Lung (tissue), 12 donors: ENCODE results near the gene DOCK6. TPM values are rescaled to one million over a fixed set of nuclear protein-coding genes. Genes with fewer than 3 reads are reported as not detected.

ENCODE experiments used
- ATAC-seq: fragments of 200-7000 bp; cut with Tn5 transposase; one replicate; pipeline ENCODE4 v1.9.1; 2020; ENCODE audit warnings: moderate number of reproducible peaks; ENCODE audit not compliant: insufficient read depth, low FRiP score
- DNase-seq, 3 donors: peaks; one replicate each; pipeline ENCODE4 v3.0.0-alpha.2; 2013 to 2017
- H3K27ac ChIP-seq, 2 donors: one replicate each; pipeline ENCODE4 v1.5.1; 2013; ENCODE audit warnings: mild to moderate bottlenecking in 2 of 2, moderate library complexity in 2 of 2, control low read depth in 1 of 2, inconsistent platforms in 1 of 2, low read depth in 1 of 2, low read length in 1 of 2
- H3K27me3 ChIP-seq, 3 donors: one replicate each; pipeline ENCODE4 v1.5.1; 2013; ENCODE audit warnings: low read length in 2 of 3; ENCODE audit not compliant: control insufficient read depth in 3 of 3, insufficient read depth in 3 of 3
- H3K36me3 ChIP-seq, 4 donors: one replicate each; pipeline ENCODE4 v1.5.1; 2013; ENCODE audit warnings: low read length in 4 of 4, mild to moderate bottlenecking in 1 of 4, moderate library complexity in 1 of 4; ENCODE audit not compliant: control insufficient read depth in 4 of 4, insufficient read depth in 4 of 4
- H3K4me1 ChIP-seq, 5 donors: one replicate each; pipeline ENCODE4 v1.5.1; 2013; ENCODE audit warnings: low read length in 5 of 5, mild to moderate bottlenecking in 2 of 5, moderate library complexity in 1 of 5; ENCODE audit not compliant: control insufficient read depth in 5 of 5, insufficient read depth in 5 of 5
- H3K4me3 ChIP-seq: one replicate; pipeline ENCODE4 v1.5.1; 2013; ENCODE audit warnings: mild to moderate bottlenecking, control low read depth, moderate library complexity
- H3K9ac ChIP-seq, 2 donors: one replicate each; pipeline ENCODE4 v1.5.1; 2013; ENCODE audit warnings: low read length in 2 of 2, control low read depth in 1 of 2; ENCODE audit not compliant: insufficient read depth in 1 of 2
- H3K9me3 ChIP-seq, 4 donors: one replicate each; pipeline ENCODE4 v1.5.1; 2013; ENCODE audit warnings: low read length in 3 of 4, mild to moderate bottlenecking in 1 of 4, moderate library complexity in 1 of 4; ENCODE audit not compliant: control insufficient read depth in 4 of 4, insufficient read depth in 3 of 4
- WGBS, 2 donors: extraction: QIAGEN DNeasy Blood & Tissue Kit; methylation state at CpG; one replicate each; pipeline ENCODE4 v1.1.7; 2013; 5-methylcytosine and 5-hydroxymethylcytosine counted together
- polyA plus RNA-seq, 2 donors: library from polyadenylated mRNA; stranded (reverse); fragments of 200-250 nt; gene quantifications; one replicate each; pipeline ENCODE4 v1.2.1, GENCODE V29; 2013
- total RNA-seq, 2 donors: library from RNA; depleted of rRNA in 1 of 2; stranded (reverse); fragments of >200 nt in 1 of 2; gene quantifications; one replicate each; pipeline ENCODE4 v1.2.1, GENCODE V29; 2014 to 2021
- TF ChIP-seq, protein P1 (sequence below): IDR thresholded peaks from 2 replicates; pipeline ENCODE4 v1.5.1; 2012; ENCODE audit warnings: mild to moderate bottlenecking; ENCODE audit errors: control extremely low read depth, extremely low read depth
- donor health status: control.
- donor health status: control.
- donor health status: Bipolar disorder and iron deficiency.
- donor health status: healthy.
- donor health status: DM: yes; HTN: yes; CAD: no.

DOCK6 gene
- total and polyA plus RNA-seq, 4 donors: 38.6 to 129 (median 73.7) TPM

GRCh38 chr19:11227195-11227886 is 35.0 kb downstream of the DOCK6 start:
- H3K4me3 ChIP-seq: no peak overlapping the region
- no peak overlapping the region for H3K9ac ChIP-seq
- no peaks in the 10 kb centered on the region for H3K27me3 ChIP-seq
- DNase-seq (no peak), ATAC-seq (no peak)
- TF ChIP-seq, protein P1, sequence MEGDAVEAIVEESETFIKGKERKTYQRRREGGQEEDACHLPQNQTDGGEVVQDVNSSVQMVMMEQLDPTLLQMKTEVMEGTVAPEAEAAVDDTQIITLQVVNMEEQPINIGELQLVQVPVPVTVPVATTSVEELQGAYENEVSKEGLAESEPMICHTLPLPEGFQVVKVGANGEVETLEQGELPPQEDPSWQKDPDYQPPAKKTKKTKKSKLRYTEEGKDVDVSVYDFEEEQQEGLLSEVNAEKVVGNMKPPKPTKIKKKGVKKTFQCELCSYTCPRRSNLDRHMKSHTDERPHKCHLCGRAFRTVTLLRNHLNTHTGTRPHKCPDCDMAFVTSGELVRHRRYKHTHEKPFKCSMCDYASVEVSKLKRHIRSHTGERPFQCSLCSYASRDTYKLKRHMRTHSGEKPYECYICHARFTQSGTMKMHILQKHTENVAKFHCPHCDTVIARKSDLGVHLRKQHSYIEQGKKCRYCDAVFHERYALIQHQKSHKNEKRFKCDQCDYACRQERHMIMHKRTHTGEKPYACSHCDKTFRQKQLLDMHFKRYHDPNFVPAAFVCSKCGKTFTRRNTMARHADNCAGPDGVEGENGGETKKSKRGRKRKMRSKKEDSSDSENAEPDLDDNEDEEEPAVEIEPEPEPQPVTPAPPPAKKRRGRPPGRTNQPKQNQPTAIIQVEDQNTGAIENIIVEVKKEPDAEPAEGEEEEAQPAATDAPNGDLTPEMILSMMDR: no peak
- WGBS, 2 donors: 88 to 91% methylated on average over 14 of the region's 14 CpGs
- H3K4me1 ChIP-seq: no peaks in the 10 kb centered on the region
- peaks cover 0 to 48% (median 26%) of the 10 kb centered on the region in 4 donors for H3K36me3 ChIP-seq
- H3K27ac ChIP-seq: no peak overlapping the region
- H3K9me3 ChIP-seq: no peaks in the 10 kb centered on the region

DNA sequence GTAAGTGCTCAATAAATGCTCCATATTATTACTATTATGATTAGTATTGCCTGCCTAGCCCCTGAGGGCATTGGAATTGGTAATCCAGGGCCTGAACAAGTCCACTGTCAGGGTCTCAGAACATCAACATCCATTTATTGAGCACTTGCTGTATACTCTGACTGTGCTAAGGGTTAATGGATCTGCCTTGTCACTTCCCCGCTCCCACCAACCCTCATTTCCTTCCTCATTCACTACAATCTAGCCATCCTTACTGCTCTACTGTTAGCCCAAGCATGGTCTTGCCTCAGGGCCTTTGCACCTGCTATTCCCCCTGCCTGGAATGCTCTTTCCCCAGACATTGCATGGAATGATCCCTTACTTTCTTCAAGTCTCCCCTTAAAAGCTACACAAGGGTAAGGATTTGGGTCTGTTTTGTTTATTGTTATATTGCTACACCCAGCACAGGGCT is 35.6 kb downstream of the DOCK6 start:
- Histone ChIP-seq H3K4me3 (no peak overlapping the region), H3K4me1 (no peaks in the 10 kb centered on the region), H3K36me3 (peaks cover 0 to 47% (median 27%) of the 10 kb centered on the region in 4 donors), H3K27me3 (no peaks in the 10 kb centered on the region), H3K9me3 (peaks cover 0 to 3% (median 0%) of the 10 kb centered on the region in 4 donors), H3K9ac (no peak overlapping the region), H3K27ac (no peak overlapping the region)
- DNase-seq (no peak), ATAC-seq (no peak)
- WGBS, 2 donors: 41 to 60% methylated on average over 1 of the region's 1 CpG
- TF ChIP-seq, protein P1: no peak

GRCh38 chr19:11225815-11226214 is 36.5 kb downstream of the DOCK6 start:
- DNase-seq: no peak
- Histone ChIP-seq H3K27ac (no peak overlapping the region), H3K4me3 (no peak overlapping the region), H3K4me1 (no peaks in the 10 kb centered on the region), H3K27me3 (no peaks in the 10 kb centered on the region), H3K9ac (no peak overlapping the region), H3K36me3 (peaks cover 0 to 46% (median 35%) of the 10 kb centered on the region in 4 donors), H3K9me3 (peaks cover 0 to 5% (median 3%) of the 10 kb centered on the region in 4 donors)
- TF ChIP-seq, protein P1: no peak
- no peak for ATAC-seq
- WGBS, 2 donors: 91 to 95% methylated on average over 3 of the region's 3 CpGs
